MG63 (cell line): ENCODE results near the gene MARS1. TPM values are rescaled to one million over a fixed set of nuclear protein-coding genes. Genes with fewer than 3 reads are reported as not detected.

Source experiments
- DNase-seq: peaks from one replicate; pipeline ENCODE4 v3.0.0-alpha.2; 2020
- H3K27me3 ChIP-seq: fragments of 250-450 bp; sonication (Bioruptor Pico); 2 replicates; pipeline ENCODE4 v1.5.1; 2020; ENCODE audit warnings: mild to moderate bottlenecking, moderate library complexity
- H3K36me3 ChIP-seq: fragments of 250-450 bp; sonication (Bioruptor Pico); 2 replicates; pipeline ENCODE4 v1.5.1; 2020; ENCODE audit warnings: mild to moderate bottlenecking, moderate library complexity
- H3K4me3 ChIP-seq: fragments of 250-450 bp; sonication (Bioruptor Pico); 2 replicates; pipeline ENCODE4 v1.5.1; 2020; ENCODE audit warnings: mild to moderate bottlenecking, moderate library complexity
- H3K9me3 ChIP-seq: fragments of 250-450 bp; sonication (Bioruptor Pico); 2 replicates; pipeline ENCODE4 v1.5.1; 2020; ENCODE audit warnings: mild to moderate bottlenecking, moderate library complexity
- total RNA-seq: library from RNA; depleted of rRNA; stranded (reverse); fragments of >200 nt; shearing (Covaris generic); gene quantifications from 2 replicates; pipeline ENCODE4 v1.2.3, GENCODE V29; 2014; ENCODE audit warnings: low replicate concordance

The MARS1 gene
- total RNA-seq, 1 experiment from 2014 or later = 285 TPM

- H3K36me3 ChIP-seq = peaks cover 40% of the 10 kb centered on the region
- no peak for DNase-seq
Observed at GRCh38 chr12:57543581-57543980, 55.7 kb downstream of the MARS1 start.

GRCh38 chr12:57545809-57546437, 58.1 kb downstream of the MARS1 start:
- H3K4me3 ChIP-seq = peak overlapping the region; percentile 91
- H3K36me3 ChIP-seq = peaks cover 26% of the 10 kb centered on the region
- no peak for DNase-seq
- no peaks in the 10 kb centered on the region for H3K9me3 ChIP-seq
- H3K27me3 ChIP-seq = no peaks in the 10 kb centered on the region

More at GRCh38 chr12:57543581-57543980, 55.7 kb downstream of the MARS1 start:
- no peaks in the 10 kb centered on the region for H3K27me3 ChIP-seq
- H3K4me3 ChIP-seq = no peak overlapping the region
- H3K9me3 ChIP-seq = no peaks in the 10 kb centered on the region

- peak; percentile 98 for DNase-seq
- H3K36me3 ChIP-seq = peaks cover 25% of the 10 kb centered on the region
- H3K9me3 ChIP-seq = no peaks in the 10 kb centered on the region
- peak within 1 kb of the TSS; percentile 91 for H3K4me3 ChIP-seq
- no peaks in the 10 kb centered on the region for H3K27me3 ChIP-seq
Observed at GRCh38 chr12:57546438-57547287, 58.8 kb downstream of the MARS1 start, which contains the start of gene DCTN2. Gene DCTN2, minus strand, starts transcription at chr12:57547192. Its CDS starts 129 bp downstream, at chr12:57547063.

GRCh38 chr12:57547288-57548012, 59.6 kb downstream of the MARS1 start:
- Histone ChIP-seq H3K4me3 (peak overlapping the region; percentile 91), H3K36me3 (peaks cover 18% of the 10 kb centered on the region), H3K9me3 (no peaks in the 10 kb centered on the region), H3K27me3 (no peaks in the 10 kb centered on the region)
- DNase-seq = no peak

GRCh38 chr12:57548013-57548315, 60.1 kb downstream of the MARS1 start:
- Histone ChIP-seq H3K9me3 (no peaks in the 10 kb centered on the region), H3K4me3 (no peak overlapping the region), H3K27me3 (no peaks in the 10 kb centered on the region), H3K36me3 (peaks cover 15% of the 10 kb centered on the region)
- DNase-seq = no peak

- Histone ChIP-seq H3K9me3 (no peaks in the 10 kb centered on the region), H3K4me3 (no peak overlapping the region), H3K36me3 (peaks cover 14% of the 10 kb centered on the region), H3K27me3 (no peaks in the 10 kb centered on the region)
- no peak for DNase-seq
Observed at GRCh38 chr12:57548488-57548887, 60.6 kb downstream of the MARS1 start.

GRCh38 chr12:57549203-57549908, 61.5 kb downstream of the MARS1 start:
- Histone ChIP-seq H3K4me3 (no peak overlapping the region), H3K27me3 (no peaks in the 10 kb centered on the region; the same call in 1 of the 2 replicates), H3K9me3 (no peaks in the 10 kb centered on the region), H3K36me3 (peaks cover 13% of the 10 kb centered on the region)
- DNase-seq = no peak

GRCh38 chr12:57549909-57550640, 62.2 kb downstream of the MARS1 start, which contains the start of gene KIF5A:
Gene KIF5A, plus strand, starts transcription at chr12:57550044. Its CDS starts 228 bp downstream, at chr12:57550272.
- Histone ChIP-seq H3K4me3 (no peak within 1 kb of the TSS), H3K27me3 (no peaks in the 10 kb centered on the region; the same call in 1 of the 2 replicates), H3K9me3 (no peaks in the 10 kb centered on the region), H3K36me3 (peaks cover 9% of the 10 kb centered on the region)
- peak; percentile 21 for DNase-seq

GRCh38 chr12:57550641-57551549, 63.0 kb downstream of the MARS1 start:
- H3K4me3 ChIP-seq = no peak overlapping the region
- no peak for DNase-seq

GRCh38 chr12:57551637-57552305, 63.9 kb downstream of the MARS1 start:
- DNase-seq = no peak
- 0 out of 2 replicates have a peak, but pooled peaks cover under 1% of the 10 kb centered on the region for H3K36me3 ChIP-seq
- no peaks in the 10 kb centered on the region; the same call in 1 of the 2 replicates for H3K27me3 ChIP-seq
- H3K9me3 ChIP-seq = no peaks in the 10 kb centered on the region
- H3K4me3 ChIP-seq = no peak overlapping the region

More at GRCh38 chr12:57550641-57551549, 63.0 kb downstream of the MARS1 start:
- Histone ChIP-seq H3K9me3 (no peaks in the 10 kb centered on the region), H3K27me3 (no peaks in the 10 kb centered on the region; the same call in 1 of the 2 replicates), H3K36me3 (0 out of 2 replicates have a peak, but pooled peaks cover 3% of the 10 kb centered on the region)

- DNase-seq = no peak
- no peaks in the 10 kb centered on the region for H3K36me3 ChIP-seq
- H3K4me3 ChIP-seq = no peak overlapping the region
- no peaks in the 10 kb centered on the region for H3K9me3 ChIP-seq
- H3K27me3 ChIP-seq = no peaks in the 10 kb centered on the region; the same call in 1 of the 2 replicates
Observed at GRCh38 chr12:57552306-57552651, 64.4 kb downstream of the MARS1 start.

GRCh38 chr12:57552835-57553313, 65.0 kb downstream of the MARS1 start:
- H3K36me3 ChIP-seq = no peaks in the 10 kb centered on the region
- H3K9me3 ChIP-seq = no peaks in the 10 kb centered on the region
- H3K27me3 ChIP-seq = no peaks in the 10 kb centered on the region; the same call in 1 of the 2 replicates
- peak; percentile 14 for DNase-seq
- H3K4me3 ChIP-seq = no peak overlapping the region

- Histone ChIP-seq H3K36me3 (no peaks in the 10 kb centered on the region), H3K27me3 (no peaks in the 10 kb centered on the region; the same call in 1 of the 2 replicates), H3K9me3 (no peaks in the 10 kb centered on the region), H3K4me3 (no peak overlapping the region)
- DNase-seq = no peak
Observed at GRCh38 chr12:57553343-57554202, 65.7 kb downstream of the MARS1 start.
